Activated CD8-positive, alpha-beta memory T cell treated with anti-CD3 and anti-CD28 coated beads for 24 hours (primary cell): ENCODE measurements around the gene RETREG2.
A peak's percentile ranks its signal among the peaks of the same experiment; 100 is the strongest.

Experiments
- DNase-seq: peaks from one replicate; pipeline ENCODE4 v3.0.0-alpha.2; 2020

Gene RETREG2

DNA sequence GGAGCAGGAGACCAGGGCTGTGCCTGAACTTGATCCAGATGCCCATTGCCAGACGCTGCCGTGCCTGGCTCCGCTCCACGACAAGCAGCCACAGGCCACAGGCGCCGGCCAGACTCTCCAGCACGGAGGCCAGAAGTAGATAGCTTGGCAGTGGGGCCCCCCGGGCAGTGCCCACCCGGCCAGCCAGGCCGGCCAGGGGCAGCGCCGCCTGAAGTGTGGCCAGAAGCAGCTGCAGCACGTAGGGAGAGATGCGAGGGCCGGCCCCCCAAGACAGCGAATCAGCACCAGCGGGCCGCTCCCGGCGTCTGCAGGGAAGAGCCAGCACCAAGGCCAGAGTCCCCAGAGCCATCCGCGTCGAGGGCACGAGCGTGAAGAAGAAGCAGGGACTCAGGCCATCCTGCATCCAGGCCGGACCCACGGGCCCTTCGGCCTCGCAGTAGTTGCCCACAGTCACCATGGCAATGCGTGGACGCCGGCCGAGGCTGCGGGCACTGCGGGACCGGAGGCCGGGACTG, 40.2 kb downstream of the RETREG2 start:
- no peak for DNase-seq

DNA sequence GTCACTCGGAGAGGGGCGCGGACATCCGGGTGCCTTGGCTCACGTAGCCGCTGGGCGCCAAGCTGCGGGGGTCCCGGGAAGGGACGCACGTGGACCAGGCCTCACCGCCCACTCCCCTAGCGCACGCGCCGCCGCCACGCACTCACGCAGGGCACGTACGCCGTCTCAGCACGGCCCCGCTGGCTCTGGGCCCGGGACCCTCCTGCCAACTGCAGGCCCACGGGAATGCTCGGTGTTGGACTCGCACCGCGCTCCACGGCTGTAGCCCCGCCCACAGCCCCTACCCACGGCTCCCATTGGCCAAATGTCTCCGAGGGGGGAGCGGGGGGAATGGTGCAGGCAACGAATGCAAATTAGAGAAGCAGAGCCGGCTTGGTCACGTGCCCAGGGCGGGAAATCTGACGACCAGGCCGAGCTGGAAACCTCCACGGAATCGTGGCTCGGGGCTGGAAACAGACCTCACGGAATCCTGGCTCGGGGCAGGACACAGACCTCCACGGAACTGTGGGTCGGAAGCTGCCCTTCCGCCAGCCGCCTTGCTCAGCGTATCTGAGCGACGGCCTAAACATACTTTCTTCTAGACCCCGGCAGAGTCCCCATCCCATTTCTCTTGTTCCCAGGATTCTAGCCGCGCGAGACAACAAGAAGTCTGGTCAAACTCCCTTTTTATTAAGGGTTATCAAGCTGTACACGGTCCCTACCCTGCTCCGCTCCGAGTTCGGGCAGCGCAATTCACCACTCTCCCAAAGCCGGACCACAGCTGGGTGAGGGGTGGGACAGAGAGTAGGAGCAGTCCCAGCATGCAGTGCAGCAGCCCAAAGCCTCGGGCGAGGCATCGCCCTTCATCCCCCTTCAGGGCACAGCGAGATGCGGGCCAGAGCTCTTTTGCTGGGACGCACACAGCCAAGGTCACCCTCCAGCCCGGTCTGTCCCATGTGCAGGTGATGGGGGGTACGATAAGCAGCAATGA, 40.9 kb downstream of the RETREG2 start, which contains the start of gene ABCB6:
TSS of gene ABCB6 (minus strand) at position 227 of the 970 bp plus-strand sequence. CDS start 285 bp downstream, outside the sequence.
- DNase-seq = peak; percentile 93

DNA sequence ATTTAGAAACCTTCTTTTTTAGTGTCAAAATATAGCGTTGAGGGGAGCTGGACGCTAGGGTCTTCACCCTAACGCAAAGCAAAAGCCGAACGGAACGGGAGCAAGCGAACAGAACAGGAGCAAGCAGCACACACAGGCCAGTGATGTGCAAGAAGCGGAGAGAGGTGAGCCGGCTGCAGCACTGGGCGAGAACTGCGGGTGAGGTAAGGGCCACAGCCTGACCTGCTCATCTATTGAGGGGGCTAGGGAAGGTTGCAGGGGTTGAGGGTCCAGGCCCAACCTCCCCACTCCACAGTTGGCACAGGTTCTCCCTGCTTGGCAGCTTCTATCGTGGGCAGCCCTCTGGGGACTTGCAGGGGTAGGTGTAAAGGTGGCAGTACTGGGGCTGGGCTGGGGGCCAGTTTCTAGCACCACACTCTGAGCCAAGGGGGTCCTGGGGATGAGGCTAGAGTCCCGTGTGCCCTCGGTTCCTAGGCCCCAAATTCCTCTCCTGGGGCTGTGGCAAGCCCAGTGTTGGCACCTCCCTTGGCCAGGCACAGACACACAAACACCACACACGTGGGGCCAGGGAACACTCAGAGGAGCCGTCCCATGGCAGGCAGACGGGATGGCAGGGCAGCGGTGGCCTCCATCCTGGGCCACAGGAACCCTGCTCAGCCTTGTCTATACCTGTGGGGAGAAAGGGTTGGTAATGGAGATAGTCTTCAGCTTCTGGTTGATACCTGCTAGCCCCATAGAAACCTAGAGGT, 41.9 kb downstream of the RETREG2 start:
- no peak for DNase-seq

DNA sequence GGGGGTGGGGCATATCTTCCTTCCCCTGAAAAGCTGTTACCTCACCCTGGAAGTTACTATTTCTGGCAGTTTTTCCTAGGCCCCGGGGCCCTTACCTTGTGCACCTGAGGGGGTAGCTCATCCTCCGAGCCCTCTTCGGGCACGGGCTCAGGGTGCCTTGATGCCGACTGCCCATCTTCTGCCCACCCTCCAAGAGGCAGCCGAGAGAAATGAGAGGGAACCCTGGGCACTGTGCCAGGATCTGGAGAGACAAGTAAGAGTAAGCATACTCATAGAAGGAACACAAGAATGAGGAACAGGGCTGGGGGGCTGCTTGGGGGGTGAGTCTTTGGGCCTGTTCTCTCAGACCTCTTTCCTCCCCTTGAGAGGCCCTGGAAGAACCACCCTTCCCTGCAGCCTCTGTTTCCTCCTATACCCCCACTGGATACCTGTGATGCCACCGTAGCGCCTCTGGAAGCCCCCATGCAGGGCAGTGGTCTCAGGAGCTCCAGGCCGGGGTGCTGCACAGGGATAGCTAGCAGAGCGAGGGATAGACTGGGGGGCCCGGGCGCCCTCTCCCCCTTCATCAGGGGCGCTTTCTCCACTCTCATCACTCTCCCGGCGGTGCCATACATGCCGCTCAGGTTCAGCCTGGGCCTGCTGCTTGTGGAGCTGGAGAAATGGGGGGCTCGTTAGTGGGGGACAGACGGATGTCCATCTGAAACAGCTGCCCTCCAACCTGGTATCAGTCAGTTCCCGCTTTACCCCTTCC, 42.8 kb downstream of the RETREG2 start:
- DNase-seq = no peak

DNA sequence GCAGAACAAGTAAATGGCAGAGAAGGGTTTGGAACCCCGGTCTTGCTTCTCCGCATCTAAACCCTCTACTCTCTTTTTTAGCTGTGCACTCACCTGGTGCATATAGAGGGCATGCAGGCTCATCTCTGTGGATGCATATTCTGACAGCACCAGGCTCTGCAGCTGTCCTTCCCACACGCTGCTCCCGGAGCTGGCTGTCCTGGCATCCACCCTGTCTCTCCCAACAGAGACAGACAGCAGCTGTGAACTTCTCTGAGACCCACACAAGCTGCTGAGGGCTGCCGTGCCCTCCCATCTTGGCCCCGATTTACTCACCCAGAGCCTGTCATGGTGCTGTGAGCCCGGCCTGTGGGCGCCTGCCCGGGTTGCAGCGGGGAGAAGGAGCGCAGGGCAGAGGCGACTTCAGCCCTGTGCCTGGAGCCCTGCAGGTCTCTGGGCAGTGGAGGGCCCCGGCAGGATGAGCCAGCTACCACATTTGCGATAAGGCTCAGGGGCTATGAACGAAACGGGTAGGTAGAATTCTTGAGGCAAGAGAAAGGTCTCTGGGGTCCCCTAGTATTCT, 44.0 kb downstream of the RETREG2 start:
- DNase-seq = no peak

DNA sequence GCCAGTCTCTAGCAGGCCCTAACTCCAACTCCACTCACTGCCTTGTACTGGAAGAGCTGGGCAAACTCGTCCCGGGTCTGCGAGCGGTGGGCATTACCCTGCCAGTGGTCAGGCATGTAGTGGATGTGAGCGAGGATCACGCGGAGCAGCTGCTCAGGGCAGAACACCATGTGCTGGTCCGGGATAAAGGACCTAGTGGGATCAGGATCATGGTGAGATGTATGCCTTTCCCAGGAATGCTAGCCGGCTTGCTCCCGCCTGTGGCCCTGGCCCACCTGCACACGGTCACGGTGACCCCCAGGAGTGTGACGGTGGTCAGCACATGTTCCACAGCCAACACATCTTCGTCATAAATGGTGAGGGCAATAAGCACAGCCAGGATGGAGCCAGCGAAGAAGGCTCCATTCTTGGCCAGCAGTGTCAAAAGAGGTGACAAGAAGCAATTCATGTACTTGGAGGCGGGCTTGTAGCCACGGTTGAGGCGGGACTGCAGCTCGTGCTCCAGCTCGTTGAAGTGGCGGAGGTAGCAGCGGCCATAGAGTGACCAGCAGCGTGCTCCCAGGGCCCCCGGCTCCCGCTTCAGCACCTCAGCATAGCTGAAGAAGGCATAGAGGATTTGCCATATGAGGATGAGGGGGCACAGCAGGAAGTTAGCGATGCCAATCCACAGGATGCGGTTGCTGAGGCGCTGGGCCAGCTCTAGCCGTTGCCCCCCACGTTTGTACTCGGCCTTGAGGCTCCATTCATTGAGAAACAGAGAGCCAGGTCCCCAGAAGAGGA, 45.9 kb downstream of the RETREG2 start:
- DNase-seq = no peak

DNA sequence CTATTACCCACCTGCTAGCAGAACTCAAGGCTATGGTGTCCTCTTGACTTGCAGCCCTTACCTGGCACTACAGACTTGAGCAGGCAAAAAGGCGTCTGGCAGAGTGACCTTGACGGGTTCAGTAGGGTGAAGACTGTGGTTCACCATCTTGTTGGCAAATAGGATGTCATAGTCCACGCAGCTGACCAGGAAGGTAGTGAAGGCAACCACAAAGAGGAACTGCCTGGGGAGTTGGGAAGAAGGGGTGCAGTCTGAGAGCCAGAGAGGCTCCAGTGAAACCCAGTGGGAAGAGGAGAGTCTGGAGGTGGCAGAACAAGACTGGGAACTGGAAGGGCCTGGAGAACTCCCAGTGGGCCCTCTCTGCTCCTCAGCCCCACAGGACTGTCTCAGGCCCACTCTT, 47.3 kb downstream of the RETREG2 start:
- no peak for DNase-seq

DNA sequence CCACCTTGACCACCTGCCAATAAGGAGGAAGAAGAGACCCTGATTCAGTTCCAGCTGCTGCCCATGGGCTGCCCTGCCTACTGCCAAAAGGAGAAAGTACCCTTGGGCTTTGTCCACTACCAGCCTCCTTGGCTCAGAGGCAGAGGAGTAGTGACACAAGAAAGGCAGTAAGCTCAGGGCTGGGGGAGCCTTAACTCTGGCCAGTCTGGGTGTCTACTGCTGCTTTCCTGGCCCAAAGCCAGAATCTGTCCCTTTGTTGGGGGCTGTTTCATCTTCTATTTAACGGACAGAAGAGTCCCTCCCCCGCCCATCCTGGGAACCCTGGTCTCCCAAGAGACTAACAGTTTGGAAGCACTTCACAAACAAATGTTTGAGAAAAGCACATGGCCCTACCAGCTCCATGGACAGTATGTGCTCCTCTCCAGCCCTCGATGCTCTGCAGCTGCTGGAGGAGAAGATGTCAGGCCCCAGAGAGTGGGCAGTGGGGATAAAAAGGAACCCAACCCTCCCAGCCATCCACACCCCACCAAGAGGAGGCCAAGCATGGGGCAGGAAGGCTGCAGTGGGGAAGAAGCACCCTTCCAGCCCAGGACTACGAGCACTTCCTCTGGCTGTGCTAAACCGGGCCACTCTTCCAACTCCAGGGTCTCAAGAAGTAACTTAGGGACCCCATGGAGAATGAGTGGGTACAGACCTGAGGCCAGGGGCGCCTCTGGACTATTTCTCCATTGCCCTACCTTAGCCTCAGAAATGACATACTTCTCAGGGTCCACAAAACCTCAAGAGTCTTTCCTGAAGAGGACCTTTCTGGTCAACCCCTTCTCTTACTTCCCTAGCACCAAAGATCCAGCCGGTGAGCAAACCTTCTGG, 50.2 kb downstream of the RETREG2 start:
- no peak for DNase-seq

DNA sequence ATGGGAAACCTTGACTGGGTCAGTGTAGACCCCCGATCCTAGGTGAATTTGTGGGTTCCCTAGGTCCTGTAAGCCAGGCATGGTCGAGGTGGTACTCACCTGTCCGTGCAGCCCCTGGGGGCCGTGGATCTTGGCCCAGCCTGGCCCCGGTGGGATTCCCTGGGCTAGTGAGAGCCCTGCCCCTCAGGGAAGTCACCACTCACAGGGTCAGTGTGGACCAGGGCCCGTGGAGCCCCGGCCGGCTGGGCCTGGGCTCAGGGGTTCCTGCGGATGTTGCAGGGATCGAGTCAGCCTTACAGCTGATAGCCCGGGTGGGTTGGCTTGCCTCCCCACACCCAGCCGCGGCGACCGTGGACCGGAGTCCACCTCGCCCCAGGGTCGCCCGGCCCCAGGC, 50.8 kb downstream of the RETREG2 start:
- no peak for DNase-seq

DNA sequence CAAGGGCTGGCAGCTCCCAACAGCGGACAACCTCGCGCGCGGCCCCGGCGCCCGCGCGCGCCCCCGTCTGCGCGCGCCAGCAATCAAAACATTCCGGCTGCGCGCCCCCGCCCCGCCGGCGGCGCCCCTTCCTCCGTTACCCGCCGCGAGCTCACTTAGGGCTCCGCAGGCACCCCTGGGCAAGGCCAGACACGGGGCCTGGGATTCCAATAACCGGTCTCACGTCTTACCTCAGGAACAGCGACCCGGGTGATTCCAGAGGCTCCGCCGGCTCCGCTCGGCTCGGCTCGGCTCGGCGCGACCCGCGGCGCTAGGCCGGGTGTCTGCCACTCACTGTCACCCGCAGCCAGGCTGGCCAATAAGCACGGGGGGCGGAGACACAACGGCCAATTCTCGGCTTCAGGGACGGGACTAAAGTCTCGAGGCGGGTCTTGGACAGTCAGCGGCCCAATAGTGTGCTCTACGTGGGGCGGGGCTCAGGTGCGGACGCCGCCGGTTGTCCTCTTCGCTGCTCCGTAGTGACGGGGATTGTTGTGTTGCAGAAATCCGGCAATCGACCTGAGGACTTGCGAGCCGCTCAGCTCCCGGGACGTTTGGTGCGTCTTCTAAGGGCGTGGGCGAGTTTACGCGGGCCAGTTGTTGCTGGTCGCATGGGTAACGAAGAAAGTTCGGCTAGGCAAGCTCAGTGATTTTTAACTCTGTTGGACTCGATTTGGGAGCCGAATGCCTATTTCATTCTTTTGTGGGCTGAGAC, 51.4 kb downstream of the RETREG2 start, which contains the start of the genes ANKZF1 and ATG9A:
TSS of gene ANKZF1 (plus strand) at position 502 of the 754 bp plus-strand sequence. CDS start 452 bp downstream, outside the sequence.
TSS of gene ATG9A (minus strand) at position 332 of the 754 bp plus-strand sequence. CDS start 1,612 bp downstream, outside the sequence.
- DNase-seq = peak; percentile 97

DNA sequence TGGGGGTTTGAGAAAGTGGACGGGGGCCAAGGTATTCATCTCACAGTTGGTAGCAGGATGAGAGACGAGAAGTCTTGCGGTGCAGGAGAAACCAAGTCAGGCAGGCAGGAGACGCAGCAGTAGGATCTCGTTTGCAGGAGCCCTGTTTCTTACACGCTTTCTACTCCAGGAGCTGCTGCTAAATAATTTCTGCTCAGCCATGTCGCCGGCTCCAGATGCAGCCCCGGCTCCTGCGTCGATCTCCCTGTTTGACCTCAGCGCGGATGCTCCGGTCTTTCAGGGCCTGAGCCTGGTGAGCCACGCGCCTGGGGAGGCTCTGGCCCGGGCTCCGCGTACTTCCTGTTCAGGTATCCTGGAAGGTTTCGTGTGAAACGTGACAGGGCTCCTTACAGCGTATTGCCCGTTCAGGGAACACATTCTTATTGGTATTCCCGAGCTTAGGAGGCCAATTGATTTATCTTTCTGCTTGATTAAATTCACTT, 52.0 kb downstream of the RETREG2 start:
- DNase-seq = peak; percentile 79

DNA sequence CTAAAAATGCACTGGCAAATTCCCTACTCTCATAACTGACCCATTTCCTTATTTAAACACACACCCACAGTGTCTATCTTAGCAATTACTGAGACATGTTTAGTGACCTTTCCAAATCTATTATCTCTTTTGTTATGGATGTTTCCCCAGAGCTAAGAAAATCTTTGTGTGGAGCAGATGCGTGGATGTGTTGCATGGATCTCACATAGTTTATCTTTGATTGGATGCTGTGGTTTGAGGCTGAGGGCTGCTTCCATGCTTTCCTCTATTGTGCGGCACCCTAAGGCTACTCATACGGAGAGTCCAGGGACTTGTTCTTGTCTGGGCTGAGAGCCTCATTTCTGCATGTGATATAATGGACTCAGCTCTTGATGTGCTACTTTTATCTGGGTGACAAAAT, 56.3 kb downstream of the RETREG2 start:
- DNase-seq = no peak
